Activated gamma-delta T cell (primary cell): ENCODE data around the gene PLCE1.

Experiments
- DNase-seq: peaks from one replicate; lab custom pipeline; 2025; lab: John Stamatoyannopoulos, UW

PLCE1 gene

GRCh38 chr10:93994438-93994801 is 689 bp downstream of the PLCE1 start:
- DNase-seq = no peak

GRCh38 chr10:93995182-93995581 is 1.5 kb downstream of the PLCE1 start:
- DNase-seq = no peak

GRCh38 chr10:93995598-93996271 is 2.0 kb downstream of the PLCE1 start:
- no peak for DNase-seq

- no peak for DNase-seq
Observed at GRCh38 chr10:93996551-93996950, 2.8 kb downstream of the PLCE1 start.

- DNase-seq = no peak
Observed at GRCh38 chr10:93997546-93997945, 3.8 kb downstream of the PLCE1 start.

- DNase-seq = no peak
Observed at GRCh38 chr10:93999401-93999851, 5.7 kb downstream of the PLCE1 start.

- DNase-seq = no peak
Observed at GRCh38 chr10:94000638-94001415, 7.1 kb downstream of the PLCE1 start.

- no peak for DNase-seq
Observed at GRCh38 chr10:94001416-94001810, 7.7 kb downstream of the PLCE1 start.

GRCh38 chr10:94002156-94002555 is 8.4 kb downstream of the PLCE1 start:
- DNase-seq = no peak

- no peak for DNase-seq
Observed at GRCh38 chr10:94003488-94003887, 9.8 kb downstream of the PLCE1 start.

- DNase-seq = no peak
Observed at GRCh38 chr10:94005050-94005449, 11.3 kb downstream of the PLCE1 start.

- DNase-seq = no peak
Observed at GRCh38 chr10:94006591-94007550, 13.1 kb downstream of the PLCE1 start.

- DNase-seq = no peak
Observed at GRCh38 chr10:94008526-94008925, 14.8 kb downstream of the PLCE1 start.

GRCh38 chr10:94010116-94010515 is 16.4 kb downstream of the PLCE1 start:
- no peak for DNase-seq

GRCh38 chr10:94010886-94011285 is 17.2 kb downstream of the PLCE1 start:
- no peak for DNase-seq

- no peak for DNase-seq
Observed at GRCh38 chr10:94011296-94011695, 17.6 kb downstream of the PLCE1 start.

- no peak for DNase-seq
Observed at GRCh38 chr10:94012834-94013233, 19.1 kb downstream of the PLCE1 start.

GRCh38 chr10:94013331-94013760 is 19.6 kb downstream of the PLCE1 start:
- DNase-seq = no peak

GRCh38 chr10:94014304-94014703 is 20.6 kb downstream of the PLCE1 start:
- no peak for DNase-seq

- DNase-seq = no peak
Observed at GRCh38 chr10:94016727-94017714, 23.3 kb downstream of the PLCE1 start.

- no peak for DNase-seq
Observed at GRCh38 chr10:94018107-94018506, 24.4 kb downstream of the PLCE1 start.
